Measurements from ENCODE around the gene EDNRA.

- TF ChIP-seq CTCF (conservative IDR thresholded peaks at IDR 0.05) (no peak), EZH2 (IDR thresholded peaks at IDR 0.05; ENCODE audit: low read depth) (no peak)
Measured at GRCh38 chr4:147578051-147578476, 97.2 kb downstream of the EDNRA start.
